ENCODE measurements around the gene THBD. TPM values are rescaled to one million over a fixed set of nuclear protein-coding genes. Genes with fewer than 3 reads are reported as not detected.

Gene THBD
- total and polyA plus RNA-seq, 2 experiments from 2014 or later: 0.10 to 0.97 TPM

GRCh38 chr20:23018432-23018831 is 31.0 kb downstream of the THBD start (continued):
- no peak for TF ChIP-seq CTCF (conservative IDR thresholded peaks at IDR 0.05; ENCODE audit: low read depth in 2 of 2)

- Histone ChIP-seq H3K27ac (ENCODE audit: low read depth) (no peak overlapping the region), H4K20me1 (replicated peaks; ENCODE audit: insufficient read depth) (no peaks in the 10 kb centered on the region), H3K79me2 (replicated peaks; ENCODE audit: insufficient read depth) (no peaks in the 10 kb centered on the region), H2AFZ (no peak overlapping the region), H3K4me2 (no peak overlapping the region), H3K4me1 (ENCODE audit: insufficient read depth) (no peaks in the 10 kb centered on the region), H3K36me3 (ENCODE audit: insufficient read depth) (no peaks in the 10 kb centered on the region), H3F3A (replicated peaks; ENCODE audit: low read depth) (no peaks in the 10 kb centered on the region), H3K9me2 (ENCODE audit: insufficient read depth) (no peaks in the 10 kb centered on the region), H3K4me3 (no peak overlapping the region), H3K27me3 (ENCODE audit: insufficient read depth) (no peaks in the 10 kb centered on the region)
- Mint-ChIP-seq H3K4me3 (no peak overlapping the region), H3K27me3 (ENCODE audit: insufficient read depth, low read depth, poor library complexity) (no peaks in the 10 kb centered on the region), H3K27ac (no peak overlapping the region), H3K36me3 (ENCODE audit: low read depth) (no peaks in the 10 kb centered on the region), H3K4me1 (no peaks in the 10 kb centered on the region), H3K9me3 (no peaks in the 10 kb centered on the region; the same call in 2 of the 3 replicates)
- DNase-seq (ENCODE audit: low spot score) (no peak), ATAC-seq (no peak)
- TF ChIP-seq CTCF (conservative IDR thresholded peaks at IDR 0.05; ENCODE audit: low read depth in 2 of 2): no peak
- no peak for TF ChIP-seq ZNF114 (CRISPR knock-in tag; IDR thresholded peaks at IDR 0.05)
- no peak for TF ChIP-seq CREB1 (CRISPR knock-in tag; IDR thresholded peaks at IDR 0.05; ENCODE audit: low read depth)
- no peak for TF ChIP-seq EZH2phosphoT487 (IDR thresholded peaks at IDR 0.05; ENCODE audit: unreplicated experiment)
- no peak for TF ChIP-seq ZNF462 (CRISPR knock-in tag; IDR thresholded peaks at IDR 0.05)
- TF ChIP-seq NANOG (IDR thresholded peaks at IDR 0.05; ENCODE audit: borderline replicate concordance): no peak
- no peak for TF ChIP-seq REST (IDR thresholded peaks at IDR 0.05; ENCODE audit: unreplicated experiment)
- TF ChIP-seq EZH2 (IDR thresholded peaks at IDR 0.05; ENCODE audit: low read depth, unreplicated experiment): no peak
- no peak for TF ChIP-seq ETS1 (IDR thresholded peaks at IDR 0.05)
- no peak for TF ChIP-seq JUNB (IDR thresholded peaks at IDR 0.05; ENCODE audit: unreplicated experiment)
Measured at GRCh38 chr20:23017516-23017915, 32.0 kb downstream of the THBD start.
